Measurements from ENCODE around the gene CBFB. TPM values are rescaled to one million over a fixed set of nuclear protein-coding genes. Genes with fewer than 3 reads are reported as not detected.

CBFB gene
- total and polyA plus RNA-seq, 2 of the 4 experiments (the other 2 are of a cell fraction): 44.2 to 48.0 TPM

GRCh38 chr16:67104061-67104460 lies 75.1 kb downstream of the CBFB start:
- WGBS, 2 experiments (ENCODE audit: extremely low coverage in 2 of 2, insufficient read length in 1 of 2): 73% methylated on average over 4 of the region's 4 CpGs; no CpG with 5 or more reads in 1 of the 2 experiments
- TF ChIP-seq RAD21 (IDR thresholded peaks at IDR 0.05; ENCODE audit: low read length): peak; percentile 18; the same call in 1 of the 2 replicates
- TF ChIP-seq BHLHE40 (IDR thresholded peaks at IDR 0.05; ENCODE audit: low read depth, low read length): no peak
- TF ChIP-seq, protein P1, sequence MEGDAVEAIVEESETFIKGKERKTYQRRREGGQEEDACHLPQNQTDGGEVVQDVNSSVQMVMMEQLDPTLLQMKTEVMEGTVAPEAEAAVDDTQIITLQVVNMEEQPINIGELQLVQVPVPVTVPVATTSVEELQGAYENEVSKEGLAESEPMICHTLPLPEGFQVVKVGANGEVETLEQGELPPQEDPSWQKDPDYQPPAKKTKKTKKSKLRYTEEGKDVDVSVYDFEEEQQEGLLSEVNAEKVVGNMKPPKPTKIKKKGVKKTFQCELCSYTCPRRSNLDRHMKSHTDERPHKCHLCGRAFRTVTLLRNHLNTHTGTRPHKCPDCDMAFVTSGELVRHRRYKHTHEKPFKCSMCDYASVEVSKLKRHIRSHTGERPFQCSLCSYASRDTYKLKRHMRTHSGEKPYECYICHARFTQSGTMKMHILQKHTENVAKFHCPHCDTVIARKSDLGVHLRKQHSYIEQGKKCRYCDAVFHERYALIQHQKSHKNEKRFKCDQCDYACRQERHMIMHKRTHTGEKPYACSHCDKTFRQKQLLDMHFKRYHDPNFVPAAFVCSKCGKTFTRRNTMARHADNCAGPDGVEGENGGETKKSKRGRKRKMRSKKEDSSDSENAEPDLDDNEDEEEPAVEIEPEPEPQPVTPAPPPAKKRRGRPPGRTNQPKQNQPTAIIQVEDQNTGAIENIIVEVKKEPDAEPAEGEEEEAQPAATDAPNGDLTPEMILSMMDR (conservative IDR thresholded peaks at IDR 0.05; ENCODE audit: low read depth, low read length): peak; percentile 44
- no peak for TF ChIP-seq POLR2A (IDR thresholded peaks at IDR 0.05; ENCODE audit: low read depth, low read length)
- TF ChIP-seq MAZ (IDR thresholded peaks at IDR 0.05; ENCODE audit: borderline replicate concordance, low read depth, low read length): no peak
- TF ChIP-seq USF2 (IDR thresholded peaks at IDR 0.05; ENCODE audit: low read depth, low read length): no peak
- TF ChIP-seq RCOR1 (IDR thresholded peaks at IDR 0.05; ENCODE audit: insufficient replicate concordance, low read length): no peak
- TF ChIP-seq RFX5 (IDR thresholded peaks at IDR 0.05; ENCODE audit: low read depth, low read length): no peak
- H4K20me1 ChIP-seq (ENCODE audit: insufficient read depth, low read length): peaks cover 19% of the 10 kb centered on the region
- peak overlapping the region; percentile 60 for H2AK9ac ChIP-seq (replicated peaks; ENCODE audit: low read depth, low read length, poor library complexity)
- H2AK5ac ChIP-seq (ENCODE audit: low read depth, low read length): no peak overlapping the region
- BruUV-seq (replicated peaks): no TSS peak
- H3K9me1 ChIP-seq (ENCODE audit: insufficient read depth, low read length): peaks cover 10% of the 10 kb centered on the region
- intact Hi-C loops (cut with micrococcal nuclease): no loop called here
- H4K8ac ChIP-seq (ENCODE audit: low read depth in 2 of 2, low read length in 2 of 2): no peak overlapping the region
- no peak overlapping the region for H4K5ac ChIP-seq (ENCODE audit: low read depth, low read length)
- no peaks in the 10 kb centered on the region for H3K36me3 ChIP-seq (ENCODE audit: control insufficient read depth, insufficient read depth, low read length)
- H2BK120ac ChIP-seq (ENCODE audit: low read depth, low read length): no peak overlapping the region
- H2BK15ac ChIP-seq (ENCODE audit: low read depth, low read length): no peak overlapping the region
- dilution Hi-C loops (cut with HindIII; ENCODE audit: low sequenced_read_pairs, unreplicated experiment): no loop called here
- H3K4me3 ChIP-seq (ENCODE audit: insufficient read depth, low read depth, low read length): no peak overlapping the region
- H2BK20ac ChIP-seq (ENCODE audit: low read depth, low read length): no peak overlapping the region
- no peak overlapping the region for H3K4me2 ChIP-seq (ENCODE audit: low read depth, low read length)
- ChIA-PET POLR2A (ENCODE audit: unreplicated experiment) (no interaction called here), CTCF (interaction anchor here (0.8 to 1.6 kb wide), 2 partner anchors 47 to 86 kb away, joined by 3 to 4 read pairs; partner anchors contain the start of gene B3GNT9)
- in situ Hi-C loops (cut with MboI; ENCODE audit: low sequenced_read_pairs): no loop called here
- no peak overlapping the region for H3K23ac ChIP-seq (ENCODE audit: low read depth, low read length)
- no peak overlapping the region for H3K14ac ChIP-seq (replicated peaks; ENCODE audit: low read depth, low read length)
- DNase-seq: peak; percentile 23
- no peak overlapping the region for H2BK5ac ChIP-seq (ENCODE audit: low read depth, low read length, poor library complexity, severe bottlenecking)
- no peak overlapping the region for H3K27ac ChIP-seq (ENCODE audit: insufficient read depth, low read length)
- H3K18ac ChIP-seq (ENCODE audit: low read depth, low read length): no peak overlapping the region
- H3K4ac ChIP-seq (ENCODE audit: low read depth, low read length): no peak overlapping the region
- no peaks in the 10 kb centered on the region for H3K9me3 ChIP-seq (ENCODE audit: control insufficient read depth, insufficient read depth, low read length)
- no peaks in the 10 kb centered on the region for H3K27me3 ChIP-seq (ENCODE audit: control insufficient read depth, insufficient read depth, low read length)
- peaks cover 5% of the 10 kb centered on the region for H3K4me1 ChIP-seq (ENCODE audit: control insufficient read depth, insufficient read depth, low read length)
- H4K91ac ChIP-seq (ENCODE audit: insufficient read depth, low read depth, low read length): no peak overlapping the region
- H3K9ac ChIP-seq (ENCODE audit: low read depth, low read length): no peak overlapping the region
- no peak overlapping the region for H2AFZ ChIP-seq (replicated peaks; ENCODE audit: low read length, poor library complexity)
- no peak overlapping the region for H3K56ac ChIP-seq (ENCODE audit: extremely low read depth, insufficient read depth, low read length)
- peak; percentile 43; the same call in 1 of the 2 replicates for ATAC-seq (ENCODE audit: low read depth)
- peaks cover 2 to 3% of the 10 kb centered on the region in 2 experiments; a peak in 2 of 4 replicates for H3K79me1 ChIP-seq (ENCODE audit: low read depth in 1 of 2, low read length in 2 of 2)

Measured in IMR-90 (cell line).